IPS-18a (cell line): Measurements from ENCODE around the gene MST1R.

Experiments used
- H3K27ac ChIP-seq: one replicate; pipeline ENCODE4 v1.5.1; 2013; ENCODE audit warnings: low read length
- H3K27me3 ChIP-seq: one replicate; pipeline ENCODE4 v1.6.1; 2013; ENCODE audit warnings: mild to moderate bottlenecking, low read length; ENCODE audit not compliant: control insufficient read depth, insufficient read depth
- H3K36me3 ChIP-seq: one replicate; pipeline ENCODE4 v1.6.1; 2013; ENCODE audit warnings: low read depth, low read length; ENCODE audit not compliant: control insufficient read depth
- H3K4me1 ChIP-seq: one replicate; pipeline ENCODE4 v1.6.1; 2013; ENCODE audit warnings: low read depth, low read length; ENCODE audit not compliant: control insufficient read depth
- H3K4me3 ChIP-seq: one replicate; pipeline ENCODE4 v1.5.1; 2013; ENCODE audit warnings: low read length
- H3K9ac ChIP-seq: one replicate; pipeline ENCODE4 v1.6.1; 2013; ENCODE audit warnings: mild to moderate bottlenecking, low read length, moderate library complexity
- H3K9me3 ChIP-seq: one replicate; pipeline ENCODE4 v1.6.1; 2013; ENCODE audit warnings: low read depth, low read length; ENCODE audit not compliant: control insufficient read depth

MST1R gene

DNA sequence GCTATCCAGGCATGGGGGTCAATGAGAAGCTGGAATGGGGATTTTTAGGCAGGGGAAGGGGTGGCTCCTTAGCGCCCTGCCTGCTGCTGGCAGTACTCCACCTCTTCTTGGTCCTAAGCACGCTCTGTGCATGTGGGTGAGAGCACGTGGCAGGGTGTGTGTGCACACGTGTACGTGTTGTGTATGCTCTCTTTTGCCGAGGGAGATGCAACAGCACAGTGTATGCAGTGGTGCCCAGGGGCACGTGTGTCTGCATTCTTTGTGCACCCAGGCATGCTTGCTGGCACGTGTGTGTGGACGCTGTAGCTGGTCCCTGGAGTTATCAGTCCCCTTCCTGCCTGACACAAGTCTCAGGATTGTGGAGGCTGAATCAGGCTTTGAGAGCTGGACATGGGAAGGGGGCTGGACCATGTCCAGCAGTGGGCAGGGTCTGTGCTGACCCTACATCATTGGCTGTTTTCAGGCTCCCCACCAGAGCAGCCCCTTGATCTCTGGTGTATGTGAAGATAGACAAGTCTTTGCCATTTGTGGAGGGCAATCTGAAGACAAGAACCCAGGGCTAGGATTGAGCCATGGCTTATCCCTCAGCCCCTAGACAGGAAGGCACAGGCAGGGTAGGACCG is 32.0 kb downstream of the MST1R start:
- Histone ChIP-seq H3K4me1 (peaks cover 23% of the 10 kb centered on the region), H3K36me3 (no peaks in the 10 kb centered on the region), H3K27ac (no peak overlapping the region), H3K4me3 (no peak overlapping the region), H3K27me3 (peaks cover 14% of the 10 kb centered on the region), H3K9me3 (no peaks in the 10 kb centered on the region), H3K9ac (no peak overlapping the region)

- H3K27me3 ChIP-seq: peaks cover 14% of the 10 kb centered on the region
- peak within 1 kb of the TSS; percentile 69 for H3K4me3 ChIP-seq
- H3K27ac ChIP-seq: peak within 1 kb of the TSS; percentile 30
- no peaks in the 10 kb centered on the region for H3K36me3 ChIP-seq
- peak within 1 kb of the TSS; percentile 58 for H3K9ac ChIP-seq
- peaks cover 26% of the 10 kb centered on the region for H3K4me1 ChIP-seq
- no peaks in the 10 kb centered on the region for H3K9me3 ChIP-seq
These were observed 34.0 kb downstream of the MST1R start, which contains the start of gene CAMKV for GRCh38 chr3:49869525-49870126. Gene CAMKV (minus strand): TSS chr3:49869906. CDS start chr3:49862388, 7,518 bp downstream.

DNA sequence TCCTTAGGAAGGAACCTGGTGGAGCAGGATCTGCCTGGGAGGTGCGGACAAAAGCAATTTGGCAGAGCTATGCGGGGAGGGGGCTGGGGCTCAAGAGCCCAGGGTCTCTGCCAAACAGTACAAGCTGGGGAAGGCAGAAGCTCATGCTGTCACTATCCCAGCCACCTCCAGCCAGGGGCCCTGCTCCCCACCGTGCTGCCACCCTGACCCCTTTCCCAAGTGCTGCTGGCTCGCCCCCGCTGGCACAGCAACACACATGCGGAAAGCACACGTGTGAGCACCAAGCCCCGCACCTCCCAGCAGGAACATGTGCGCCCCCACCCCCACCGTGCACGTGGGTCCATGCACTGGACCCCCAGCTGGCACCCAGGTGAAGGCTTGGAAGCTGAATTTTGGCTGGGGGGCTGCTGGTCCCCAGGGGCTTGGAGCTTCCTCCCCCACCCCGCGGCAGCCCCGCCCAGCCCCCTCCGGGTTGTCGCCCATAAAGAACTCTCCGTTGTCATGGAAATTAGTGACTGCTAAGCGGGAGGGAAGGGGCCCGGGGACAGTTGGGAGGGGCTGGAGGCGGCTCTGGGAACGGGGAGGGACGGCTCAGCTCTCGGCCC is 34.7 kb downstream of the MST1R start:
- H3K36me3 ChIP-seq: no peaks in the 10 kb centered on the region
- peaks cover 14% of the 10 kb centered on the region for H3K27me3 ChIP-seq
- H3K4me1 ChIP-seq: peaks cover 29% of the 10 kb centered on the region
- peak overlapping the region; percentile 30 for H3K27ac ChIP-seq
- H3K4me3 ChIP-seq: peak overlapping the region; percentile 69
- peak overlapping the region; percentile 58 for H3K9ac ChIP-seq
- no peaks in the 10 kb centered on the region for H3K9me3 ChIP-seq

DNA sequence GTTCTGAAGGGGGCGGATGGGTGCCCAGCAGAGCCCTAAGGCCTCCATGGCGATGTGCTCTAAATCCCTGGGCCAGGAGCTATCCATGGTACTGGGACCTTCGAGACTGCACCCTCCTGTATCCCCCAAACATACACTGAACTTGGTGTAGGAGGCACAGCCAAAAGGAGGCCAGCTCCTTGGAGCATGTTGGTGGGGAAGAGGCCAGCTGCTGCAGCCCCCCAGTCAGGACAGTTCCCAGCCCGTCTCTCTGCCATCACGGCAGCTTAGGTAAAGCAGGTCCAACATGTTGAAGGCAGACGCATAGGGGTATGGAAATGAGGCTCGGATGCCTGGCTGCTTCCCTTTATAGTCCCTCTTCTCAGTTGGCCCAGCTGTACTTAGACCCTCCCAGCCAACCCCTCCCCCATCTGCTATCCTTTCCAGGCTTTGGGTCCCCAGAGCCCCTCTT is 35.8 kb downstream of the MST1R start:
- H3K4me1 ChIP-seq: peaks cover 29% of the 10 kb centered on the region
- H3K36me3 ChIP-seq: no peaks in the 10 kb centered on the region
- H3K9me3 ChIP-seq: no peaks in the 10 kb centered on the region
- H3K27me3 ChIP-seq: peaks cover 14% of the 10 kb centered on the region
- no peak overlapping the region for H3K27ac ChIP-seq
- H3K9ac ChIP-seq: no peak overlapping the region
- H3K4me3 ChIP-seq: peak overlapping the region; percentile 69

DNA sequence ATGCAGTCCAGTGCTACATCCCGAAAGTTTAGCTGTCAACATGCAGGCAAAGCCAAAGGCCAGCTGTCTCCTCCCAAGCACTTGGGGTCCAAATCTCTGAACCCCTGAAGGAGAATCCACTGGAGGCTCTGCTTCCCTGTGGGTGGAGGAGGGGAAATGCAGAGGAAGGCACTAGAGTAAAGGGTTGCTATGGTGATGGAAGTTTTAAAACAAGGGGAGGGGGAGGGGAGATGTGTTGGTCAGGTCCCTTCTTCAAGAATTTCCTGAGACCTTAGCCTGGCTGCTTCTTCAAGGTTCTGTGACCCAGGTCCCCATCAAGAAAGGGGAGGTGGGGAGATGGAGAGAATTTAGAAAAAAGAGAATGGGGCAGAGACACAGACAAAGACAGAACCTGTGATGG is 36.3 kb downstream of the MST1R start:
- Histone ChIP-seq H3K27me3 (peaks cover 14% of the 10 kb centered on the region), H3K4me1 (peaks cover 29% of the 10 kb centered on the region), H3K9me3 (no peaks in the 10 kb centered on the region), H3K9ac (no peak overlapping the region), H3K4me3 (peak overlapping the region; percentile 69), H3K27ac (no peak overlapping the region), H3K36me3 (no peaks in the 10 kb centered on the region)

- H3K27ac ChIP-seq: no peak overlapping the region
- no peaks in the 10 kb centered on the region for H3K9me3 ChIP-seq
- H3K4me3 ChIP-seq: no peak overlapping the region
- H3K9ac ChIP-seq: no peak overlapping the region
- H3K36me3 ChIP-seq: peaks cover 5% of the 10 kb centered on the region
- H3K4me1 ChIP-seq: peaks cover 29% of the 10 kb centered on the region
- H3K27me3 ChIP-seq: peaks cover 2% of the 10 kb centered on the region
These were observed 38.4 kb downstream of the MST1R start for GRCh38 chr3:49865198-49865784.

GRCh38 chr3:49864505-49864904 is 39.2 kb downstream of the MST1R start:
- Histone ChIP-seq H3K36me3 (peaks cover 11% of the 10 kb centered on the region), H3K4me3 (no peak overlapping the region), H3K27me3 (no peaks in the 10 kb centered on the region), H3K4me1 (peaks cover 25% of the 10 kb centered on the region), H3K9me3 (no peaks in the 10 kb centered on the region), H3K27ac (no peak overlapping the region), H3K9ac (no peak overlapping the region)

DNA sequence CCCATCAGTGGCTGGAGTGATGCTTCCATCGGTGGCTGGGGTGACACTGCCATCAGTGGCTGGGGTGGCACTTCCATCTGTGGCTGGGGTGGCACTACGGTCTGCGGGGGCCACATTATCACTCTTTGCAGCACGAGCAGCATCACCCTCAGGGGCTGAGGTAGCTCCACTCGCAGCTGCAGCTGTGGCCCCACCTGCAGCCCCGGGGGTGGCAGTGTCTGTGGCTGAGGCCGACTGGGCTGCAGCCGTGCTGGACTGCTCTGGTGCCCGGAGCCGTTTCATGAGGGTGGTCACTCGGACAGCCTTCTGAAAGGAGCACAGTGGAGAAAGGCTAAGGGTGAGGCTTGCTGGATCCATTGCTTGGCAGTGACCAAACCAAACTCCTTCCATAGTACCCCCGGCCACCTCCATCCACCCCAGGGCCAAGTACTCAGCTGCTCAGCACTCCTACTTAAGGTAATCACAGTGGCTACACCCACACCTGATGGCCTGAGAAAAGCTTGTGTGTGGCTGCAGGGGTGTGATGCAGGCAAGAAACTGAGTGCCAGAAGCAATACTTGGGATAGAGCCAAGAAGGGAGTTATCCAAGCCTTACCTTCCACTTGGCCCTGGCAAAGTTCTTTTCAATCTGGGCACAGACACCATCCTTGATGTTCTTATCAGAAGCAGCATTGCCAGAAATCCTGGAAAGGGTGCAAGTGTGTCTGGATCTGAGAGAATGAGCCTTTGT is 43.9 kb downstream of the MST1R start:
- Histone ChIP-seq H3K36me3 (peaks cover 11% of the 10 kb centered on the region), H3K9ac (no peak overlapping the region), H3K4me3 (no peak overlapping the region), H3K27ac (no peak overlapping the region), H3K4me1 (peaks cover 7% of the 10 kb centered on the region), H3K27me3 (no peaks in the 10 kb centered on the region), H3K9me3 (no peaks in the 10 kb centered on the region)

- Histone ChIP-seq H3K4me3 (peak within 1 kb of the TSS; percentile 92), H3K36me3 (peaks cover 11% of the 10 kb centered on the region), H3K9me3 (no peaks in the 10 kb centered on the region), H3K9ac (peak within 1 kb of the TSS; percentile 73), H3K4me1 (peaks cover 4% of the 10 kb centered on the region), H3K27ac (no peak within 1 kb of the TSS), H3K27me3 (no peaks in the 10 kb centered on the region)
These were observed 47.3 kb downstream of the MST1R start, which contains the start of gene TRAIP for GRCh38 chr3:49856181-49857005. Gene TRAIP (minus strand): TSS chr3:49856564. CDS start chr3:49856453, 111 bp downstream.

DNA sequence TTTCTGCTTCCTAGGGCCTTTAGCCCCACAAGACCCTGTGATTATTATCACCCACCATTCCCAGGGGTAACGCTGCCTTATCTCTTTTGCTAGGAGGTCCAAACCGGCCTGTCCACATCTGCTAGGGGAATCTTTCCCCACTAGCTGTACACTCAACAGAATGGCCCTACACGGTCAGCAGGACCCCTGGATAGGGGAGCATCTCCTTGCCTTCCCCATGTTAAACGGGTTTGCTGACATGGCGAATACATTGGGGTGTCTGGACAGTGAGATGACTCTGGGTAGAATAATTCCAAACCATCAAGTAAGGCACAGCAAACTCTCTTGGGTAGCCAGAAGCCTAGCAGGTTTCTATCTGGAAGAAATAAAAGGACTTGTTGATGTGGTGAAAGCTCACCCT is 48.0 kb downstream of the MST1R start:
- peak overlapping the region; percentile 73 for H3K9ac ChIP-seq
- no peak overlapping the region for H3K27ac ChIP-seq
- H3K27me3 ChIP-seq: no peaks in the 10 kb centered on the region
- H3K36me3 ChIP-seq: peaks cover 10% of the 10 kb centered on the region
- peaks cover 4% of the 10 kb centered on the region for H3K4me1 ChIP-seq
- no peaks in the 10 kb centered on the region for H3K9me3 ChIP-seq
- H3K4me3 ChIP-seq: peak overlapping the region; percentile 92
